HFFc6 (cell line): Measurements from ENCODE around the gene GABPB1. TPM values are rescaled to one million over a fixed set of nuclear protein-coding genes. Genes with fewer than 3 reads are reported as not detected.

Experiments used
- DNase-seq: peaks from one replicate; pipeline ENCODE4 v3.0.0-alpha.2; 2018
- H3K27ac Mint-ChIP-seq: 2 replicates; pipeline ENCODE4 v1.8.0; 2020; ENCODE audit warnings: mild to moderate bottlenecking, mixed read lengths
- H3K27me3 Mint-ChIP-seq: 2 replicates; pipeline ENCODE4 v1.8.0; 2021; ENCODE audit warnings: mild to moderate bottlenecking, moderate library complexity, mixed read lengths; ENCODE audit not compliant: insufficient read depth
- H3K36me3 Mint-ChIP-seq: 2 replicates; pipeline ENCODE4 v1.8.0; 2021; ENCODE audit warnings: low read depth, mixed read lengths
- H3K4me1 Mint-ChIP-seq: 2 replicates; pipeline ENCODE4 v1.8.0; 2020; ENCODE audit warnings: low read depth, mixed read lengths
- H3K4me3 Mint-ChIP-seq: 2 replicates; pipeline ENCODE4 v1.8.0; 2020; ENCODE audit warnings: mild to moderate bottlenecking, moderate library complexity, mixed read lengths
- H3K9me3 Mint-ChIP-seq: 2 replicates; pipeline ENCODE4 v1.8.0; 2020; ENCODE audit warnings: mild to moderate bottlenecking, mixed read lengths
- total RNA-seq, 6 experiments: library from RNA; stranded (reverse); fragmentation: NEBNext Ultra II Directional; extraction: Animal tissue kit (Norgen Biotek cat#: 25700); gene quantifications; 2 replicates in 1 of 6; 3 replicates in 5 of 6; pipeline ENCODE4 v1.2.3, GENCODE V29; 2021
- TF ChIP-seq, protein P1 (sequence below): fragments of 200-600 bp; sonication (generic); IDR thresholded peaks from 2 replicates; pipeline ENCODE4 v1.5.0; 2021; ENCODE audit warnings: antibody characterized with exemption, mild to moderate bottlenecking

The GABPB1 gene
- total RNA-seq, 6 experiments from 2014 or later, result 20.8 to 28.4 (median 25.3) TPM

- peaks cover 34% of the 10 kb centered on the region for H3K4me1 Mint-ChIP-seq
- H3K27ac Mint-ChIP-seq, result no peak overlapping the region
- TF ChIP-seq, protein P1, sequence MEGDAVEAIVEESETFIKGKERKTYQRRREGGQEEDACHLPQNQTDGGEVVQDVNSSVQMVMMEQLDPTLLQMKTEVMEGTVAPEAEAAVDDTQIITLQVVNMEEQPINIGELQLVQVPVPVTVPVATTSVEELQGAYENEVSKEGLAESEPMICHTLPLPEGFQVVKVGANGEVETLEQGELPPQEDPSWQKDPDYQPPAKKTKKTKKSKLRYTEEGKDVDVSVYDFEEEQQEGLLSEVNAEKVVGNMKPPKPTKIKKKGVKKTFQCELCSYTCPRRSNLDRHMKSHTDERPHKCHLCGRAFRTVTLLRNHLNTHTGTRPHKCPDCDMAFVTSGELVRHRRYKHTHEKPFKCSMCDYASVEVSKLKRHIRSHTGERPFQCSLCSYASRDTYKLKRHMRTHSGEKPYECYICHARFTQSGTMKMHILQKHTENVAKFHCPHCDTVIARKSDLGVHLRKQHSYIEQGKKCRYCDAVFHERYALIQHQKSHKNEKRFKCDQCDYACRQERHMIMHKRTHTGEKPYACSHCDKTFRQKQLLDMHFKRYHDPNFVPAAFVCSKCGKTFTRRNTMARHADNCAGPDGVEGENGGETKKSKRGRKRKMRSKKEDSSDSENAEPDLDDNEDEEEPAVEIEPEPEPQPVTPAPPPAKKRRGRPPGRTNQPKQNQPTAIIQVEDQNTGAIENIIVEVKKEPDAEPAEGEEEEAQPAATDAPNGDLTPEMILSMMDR, result no peak
- H3K27me3 Mint-ChIP-seq, result peaks cover 12% of the 10 kb centered on the region
- no peaks in the 10 kb centered on the region for H3K9me3 Mint-ChIP-seq
- H3K36me3 Mint-ChIP-seq, result no peaks in the 10 kb centered on the region
- DNase-seq, result no peak
- no peak overlapping the region for H3K4me3 Mint-ChIP-seq
Observed at GRCh38 chr15:50260969-50261496, 94.0 kb downstream of the GABPB1 start.

DNA sequence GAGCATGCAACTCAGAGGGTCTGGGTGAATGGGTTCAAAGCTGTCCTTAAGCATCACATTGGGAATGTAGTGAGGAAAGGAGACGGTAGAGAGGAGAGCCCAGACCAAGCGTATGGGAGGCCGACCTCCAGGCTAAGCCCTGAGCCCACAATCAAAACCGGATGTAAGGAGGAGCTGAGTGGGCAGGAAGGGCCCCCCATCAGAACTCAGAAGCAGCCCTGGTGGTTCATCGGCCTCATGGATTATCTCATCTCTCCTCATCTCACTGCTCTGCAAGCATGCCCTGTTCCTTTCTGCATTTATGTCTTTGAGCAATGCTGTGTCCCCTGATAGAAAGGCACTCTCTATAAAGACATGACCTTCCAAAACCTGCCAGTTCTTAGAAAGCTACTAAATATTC is 95.7 kb downstream of the GABPB1 start:
- H3K4me3 Mint-ChIP-seq, result no peak overlapping the region
- no peaks in the 10 kb centered on the region for H3K9me3 Mint-ChIP-seq
- TF ChIP-seq, protein P1, result no peak
- peaks cover 6% of the 10 kb centered on the region for H3K27me3 Mint-ChIP-seq
- no peak for DNase-seq
- peaks cover 49% of the 10 kb centered on the region for H3K4me1 Mint-ChIP-seq
- H3K27ac Mint-ChIP-seq, result no peak overlapping the region
- H3K36me3 Mint-ChIP-seq, result no peaks in the 10 kb centered on the region

DNA sequence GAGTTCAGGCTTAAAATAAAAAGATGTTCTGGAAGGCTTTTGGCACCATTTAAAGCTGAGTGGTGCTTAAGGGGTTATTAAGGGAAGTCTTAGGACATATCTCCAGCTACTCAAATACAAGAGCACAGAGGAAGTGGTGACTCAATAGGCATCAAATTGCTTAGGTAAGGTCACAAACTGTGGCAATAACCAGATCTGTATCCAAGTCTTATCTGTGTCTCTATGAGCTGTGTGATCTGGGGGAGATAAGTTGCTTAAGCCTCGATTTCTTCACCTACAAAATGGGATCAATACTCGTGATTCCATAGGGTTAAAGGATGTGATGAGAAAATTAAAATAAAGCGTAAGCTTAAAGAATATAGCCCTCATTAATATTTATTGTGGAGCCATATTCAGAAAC is 97.1 kb downstream of the GABPB1 start:
- H3K27ac Mint-ChIP-seq, result no peak overlapping the region
- peak; percentile 37 for DNase-seq

DNA sequence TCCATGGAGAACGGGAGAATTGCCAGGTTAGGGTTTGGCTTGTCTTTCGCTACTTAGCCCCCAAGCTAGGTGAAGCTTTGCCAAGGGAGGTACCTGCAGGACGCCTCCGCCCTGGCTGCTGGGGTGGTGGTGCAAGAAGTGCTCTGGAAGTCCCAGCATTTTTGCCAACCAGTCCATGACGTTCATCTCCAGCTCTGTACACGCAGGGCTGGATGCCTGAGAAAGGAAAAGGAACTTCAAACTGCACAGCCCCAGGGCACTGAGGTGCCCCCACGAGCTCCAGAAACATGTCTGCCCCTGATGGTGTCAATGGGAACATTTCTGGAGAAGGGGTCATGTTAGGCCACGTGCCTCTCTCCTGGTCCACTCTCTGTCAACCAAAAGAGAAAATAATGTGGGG is 97.7 kb downstream of the GABPB1 start:
- Mint-ChIP-seq H3K4me1 (peaks cover 49% of the 10 kb centered on the region), H3K27ac (peak overlapping the region; percentile 44), H3K27me3 (peaks cover 4% of the 10 kb centered on the region), H3K4me3 (no peak overlapping the region), H3K36me3 (no peaks in the 10 kb centered on the region), H3K9me3 (no peaks in the 10 kb centered on the region)
- TF ChIP-seq, protein P1, result no peak
- no peak for DNase-seq

More for the DNA sequence above, 97.1 kb downstream of the GABPB1 start:
- no peaks in the 10 kb centered on the region for H3K36me3 Mint-ChIP-seq
- H3K4me1 Mint-ChIP-seq, result peaks cover 49% of the 10 kb centered on the region
- H3K4me3 Mint-ChIP-seq, result no peak overlapping the region
- TF ChIP-seq, protein P1, result no peak
- peaks cover 6% of the 10 kb centered on the region for H3K27me3 Mint-ChIP-seq
- H3K9me3 Mint-ChIP-seq, result no peaks in the 10 kb centered on the region

GRCh38 chr15:50256188-50257041 is 98.6 kb downstream of the GABPB1 start:
- H3K27me3 Mint-ChIP-seq, result peaks cover 4% of the 10 kb centered on the region
- H3K27ac Mint-ChIP-seq, result peak overlapping the region; percentile 44
- peak; percentile 73 for DNase-seq
- no peaks in the 10 kb centered on the region for H3K36me3 Mint-ChIP-seq
- TF ChIP-seq, protein P1, result no peak
- peak overlapping the region; percentile 26; the same call in 1 of the 2 replicates for H3K4me3 Mint-ChIP-seq
- H3K9me3 Mint-ChIP-seq, result no peaks in the 10 kb centered on the region
- peaks cover 53% of the 10 kb centered on the region for H3K4me1 Mint-ChIP-seq
